ENCODE data around the gene SH3PXD2A.

DNA sequence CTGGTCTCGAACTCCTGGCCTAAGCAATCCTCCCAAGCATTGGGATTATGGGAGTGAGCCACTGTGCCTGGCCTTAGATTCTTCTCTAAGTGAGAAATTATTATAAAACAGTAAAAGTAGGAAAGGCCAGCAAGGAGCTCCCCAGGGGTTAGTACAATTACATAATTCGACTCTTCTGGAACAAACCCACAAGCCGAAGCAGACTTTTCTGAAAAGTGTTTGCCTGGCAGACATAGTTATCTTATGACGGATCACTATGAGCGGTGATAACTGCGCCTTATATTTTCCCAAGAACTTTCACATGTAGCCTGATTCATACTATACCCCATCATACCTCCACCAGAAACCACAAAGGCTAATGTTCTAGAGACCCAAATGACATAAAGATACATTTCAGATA lies 30.2 kb upstream of the SH3PXD2A start:
- no peak for TF ChIP-seq CTCF (IDR thresholded peaks at IDR 0.05)
- TF ChIP-seq POLR2A (IDR thresholded peaks at IDR 0.05) = no peak
